Measurements from ENCODE around the gene KRTAP16-1. TPM values are rescaled to one million over a fixed set of nuclear protein-coding genes. Genes with fewer than 3 reads are reported as not detected.

KRTAP16-1 gene
- total and polyA plus RNA-seq, 2 of the 4 experiments (the other 2 are of a cell fraction), result not detected

DNA sequence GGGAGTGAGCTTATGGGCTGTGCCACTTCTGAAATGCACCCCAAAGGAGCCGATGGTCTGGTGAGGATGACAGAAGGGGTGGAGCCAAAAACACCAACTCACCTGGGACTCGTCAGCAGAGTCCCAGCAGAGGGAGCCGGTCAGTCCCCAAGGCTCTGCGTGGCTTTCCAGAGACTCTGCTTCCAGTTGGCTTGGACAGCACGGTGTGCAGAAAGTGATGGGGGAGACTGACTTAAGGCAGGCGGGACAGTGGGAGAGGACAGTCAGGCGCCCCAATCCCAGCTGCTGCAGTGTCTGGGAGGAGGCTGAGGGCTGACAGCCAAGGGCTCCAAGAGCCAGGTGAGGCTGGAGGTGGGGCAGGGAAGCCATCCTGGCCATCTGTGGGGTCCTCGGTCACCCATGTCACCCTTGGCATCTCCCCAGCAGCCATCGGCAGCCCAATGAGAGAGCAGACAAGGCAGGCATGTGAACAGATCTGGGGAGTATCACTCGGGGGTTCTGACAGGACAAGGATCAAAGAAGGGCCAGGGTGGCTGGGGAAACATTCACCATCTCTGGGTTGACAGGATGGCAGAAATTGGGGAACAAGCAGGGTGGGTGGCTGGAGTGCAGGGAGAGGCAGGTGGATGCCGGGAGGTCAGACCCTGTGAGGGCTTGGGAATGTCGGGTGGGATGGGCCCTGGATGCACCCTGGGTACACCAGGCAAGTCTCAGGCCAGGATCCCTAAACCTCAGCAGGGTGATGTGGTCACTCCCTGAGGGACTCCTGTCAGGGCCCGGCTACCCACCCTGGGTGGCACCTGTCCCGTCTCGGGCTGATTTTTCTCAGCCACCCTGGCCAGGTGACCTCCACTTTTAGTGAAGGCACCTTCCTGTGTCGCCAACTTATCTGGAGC lies 15.3 kb upstream of the KRTAP16-1 start:
- dilution Hi-C loops (cut with HindIII; ENCODE audit: low sequenced_read_pairs, unreplicated experiment) (no loop called here), intact Hi-C loops (cut with micrococcal nuclease) (loop anchor here (5.0 kb wide), 2 partner anchors 262 to 323 kb away; partner anchors contain the start of gene KRTAP2-3), in situ Hi-C loops (cut with MboI; ENCODE audit: low sequenced_read_pairs) (loop anchor here (5.0 kb wide), 1 partner anchor 417 kb away; no protein-coding TSS in a partner anchor)
- TF ChIP-seq, protein P1, sequence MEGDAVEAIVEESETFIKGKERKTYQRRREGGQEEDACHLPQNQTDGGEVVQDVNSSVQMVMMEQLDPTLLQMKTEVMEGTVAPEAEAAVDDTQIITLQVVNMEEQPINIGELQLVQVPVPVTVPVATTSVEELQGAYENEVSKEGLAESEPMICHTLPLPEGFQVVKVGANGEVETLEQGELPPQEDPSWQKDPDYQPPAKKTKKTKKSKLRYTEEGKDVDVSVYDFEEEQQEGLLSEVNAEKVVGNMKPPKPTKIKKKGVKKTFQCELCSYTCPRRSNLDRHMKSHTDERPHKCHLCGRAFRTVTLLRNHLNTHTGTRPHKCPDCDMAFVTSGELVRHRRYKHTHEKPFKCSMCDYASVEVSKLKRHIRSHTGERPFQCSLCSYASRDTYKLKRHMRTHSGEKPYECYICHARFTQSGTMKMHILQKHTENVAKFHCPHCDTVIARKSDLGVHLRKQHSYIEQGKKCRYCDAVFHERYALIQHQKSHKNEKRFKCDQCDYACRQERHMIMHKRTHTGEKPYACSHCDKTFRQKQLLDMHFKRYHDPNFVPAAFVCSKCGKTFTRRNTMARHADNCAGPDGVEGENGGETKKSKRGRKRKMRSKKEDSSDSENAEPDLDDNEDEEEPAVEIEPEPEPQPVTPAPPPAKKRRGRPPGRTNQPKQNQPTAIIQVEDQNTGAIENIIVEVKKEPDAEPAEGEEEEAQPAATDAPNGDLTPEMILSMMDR (conservative IDR thresholded peaks at IDR 0.05; ENCODE audit: low read depth, low read length), result peak; percentile 27
- TF ChIP-seq RAD21 (IDR thresholded peaks at IDR 0.05; ENCODE audit: low read length), result no peak; the same call in 1 of the 2 replicates
- no peak; the same call in 1 of the 2 replicates for TF ChIP-seq SMC3 (IDR thresholded peaks at IDR 0.05; ENCODE audit: low read depth, low read length)
- TF ChIP-seq, protein P2, sequence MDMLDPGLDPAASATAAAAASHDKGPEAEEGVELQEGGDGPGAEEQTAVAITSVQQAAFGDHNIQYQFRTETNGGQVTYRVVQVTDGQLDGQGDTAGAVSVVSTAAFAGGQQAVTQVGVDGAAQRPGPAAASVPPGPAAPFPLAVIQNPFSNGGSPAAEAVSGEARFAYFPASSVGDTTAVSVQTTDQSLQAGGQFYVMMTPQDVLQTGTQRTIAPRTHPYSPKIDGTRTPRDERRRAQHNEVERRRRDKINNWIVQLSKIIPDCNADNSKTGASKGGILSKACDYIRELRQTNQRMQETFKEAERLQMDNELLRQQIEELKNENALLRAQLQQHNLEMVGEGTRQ (IDR thresholded peaks at IDR 0.05; ENCODE audit: low read depth, low read length), result no peak
- no peak for TF ChIP-seq MXI1 (IDR thresholded peaks at IDR 0.05; ENCODE audit: borderline replicate concordance, low read depth, low read length)
- peak overlapping the region; percentile 63 for H2AK9ac ChIP-seq (replicated peaks; ENCODE audit: low read depth, low read length, poor library complexity)
- H2BK20ac ChIP-seq (ENCODE audit: low read depth, low read length), result peak overlapping the region; percentile 84; the same call in 1 of the 2 replicates
- H3K14ac ChIP-seq (replicated peaks; ENCODE audit: low read depth, low read length), result no peak overlapping the region
- peak overlapping the region; percentile 73 for H2BK120ac ChIP-seq (ENCODE audit: low read depth, low read length)
- H3K56ac ChIP-seq (ENCODE audit: extremely low read depth, insufficient read depth, low read length), result no peak overlapping the region
- peak overlapping the region; percentile 51 for H2AFZ ChIP-seq (replicated peaks; ENCODE audit: low read length, poor library complexity)
- no peak overlapping the region for H3K9ac ChIP-seq (ENCODE audit: low read depth, low read length)
- H3K9me3 ChIP-seq (ENCODE audit: control insufficient read depth, insufficient read depth, low read length), result peaks cover 4% of the 10 kb centered on the region; the same call in 1 of the 2 replicates
- H3K36me3 ChIP-seq (ENCODE audit: control insufficient read depth, insufficient read depth, low read length), result no peaks in the 10 kb centered on the region
- DNase-seq, result peak; percentile 8
- no peaks in the 10 kb centered on the region for H4K20me1 ChIP-seq (ENCODE audit: insufficient read depth, low read length)
- peak overlapping the region; percentile 85 for H4K91ac ChIP-seq (ENCODE audit: insufficient read depth, low read depth, low read length)
- H3K27me3 ChIP-seq (ENCODE audit: control insufficient read depth, insufficient read depth, low read length), result no peaks in the 10 kb centered on the region
- ATAC-seq (ENCODE audit: low read depth), result no peak
- peak overlapping the region; percentile 44; the same call in 2 of the 3 replicates for H2BK15ac ChIP-seq (ENCODE audit: low read depth, low read length)
- ChIA-PET POLR2A (ENCODE audit: unreplicated experiment) (no interaction called here), CTCF (interaction anchor here (0.6 to 0.9 kb wide), 2 partner anchors 224 to 468 kb away, joined by 3 read pairs; no protein-coding TSS in a partner anchor)
- H3K18ac ChIP-seq (ENCODE audit: low read depth, low read length), result no peak overlapping the region
- H4K8ac ChIP-seq (ENCODE audit: low read depth in 2 of 2, low read length in 2 of 2), result peak overlapping the region in 1 of 2 experiments; percentile 26; a peak in 1 of 4 replicates
- peaks cover 3% of the 10 kb centered on the region; the same call in 1 of the 2 replicates for H3K9me1 ChIP-seq (ENCODE audit: insufficient read depth, low read length)
- H3K4me2 ChIP-seq (ENCODE audit: low read depth, low read length), result no peak overlapping the region
- H3K4ac ChIP-seq (ENCODE audit: low read depth, low read length), result peak overlapping the region; percentile 72
- H3K23ac ChIP-seq (ENCODE audit: low read depth, low read length), result no peak overlapping the region
- H2AK5ac ChIP-seq (ENCODE audit: low read depth, low read length), result peak overlapping the region; percentile 76
- no peak overlapping the region for H3K4me3 ChIP-seq (ENCODE audit: insufficient read depth, low read depth, low read length)
- WGBS, 2 experiments (ENCODE audit: extremely low coverage in 2 of 2, insufficient read length in 1 of 2), result 87% methylated on average over 13 of the region's 16 CpGs; no CpG with 5 or more reads in 1 of the 2 experiments
- no TSS peak for BruUV-seq (replicated peaks)
- peak overlapping the region; percentile 15 for H2BK5ac ChIP-seq (ENCODE audit: low read depth, low read length, poor library complexity, severe bottlenecking)
- no peak overlapping the region for H4K5ac ChIP-seq (ENCODE audit: low read depth, low read length)
- H3K4me1 ChIP-seq (ENCODE audit: control insufficient read depth, insufficient read depth, low read length), result peaks cover 2% of the 10 kb centered on the region
- no peak overlapping the region for H3K27ac ChIP-seq (ENCODE audit: insufficient read depth, low read length)
- H3K79me1 ChIP-seq (ENCODE audit: low read depth in 1 of 2, low read length in 2 of 2), result no peaks in the 10 kb centered on the region

Measured in IMR-90 (cell line).